Ishikawa (cell line): ENCODE data around the gene RET.

Experiments
- CEBPB ChIP-seq: IDR thresholded peaks from 2 replicates; pipeline ENCODE4 v1.6.1; 2012
- CREB1 ChIP-seq: IDR thresholded peaks from 2 replicates; pipeline ENCODE4 v1.6.1; 2012; ENCODE audit warnings: low read depth
- EGR1 ChIP-seq: IDR thresholded peaks from 2 replicates; pipeline ENCODE4 v1.6.1; 2012
- EP300 ChIP-seq: IDR thresholded peaks from 2 replicates; pipeline ENCODE4 v1.6.1; 2012; ENCODE audit warnings: borderline replicate concordance
- FOXM1 ChIP-seq: IDR thresholded peaks from 2 replicates; pipeline ENCODE4 v1.6.1; 2012; ENCODE audit warnings: low read depth, borderline replicate concordance
- NFIC ChIP-seq: IDR thresholded peaks from 2 replicates; pipeline ENCODE4 v1.6.1; 2012
- RAD21 ChIP-seq: IDR thresholded peaks from 2 replicates; pipeline ENCODE4 v1.6.1; 2012; ENCODE audit warnings: low read depth
- TAF1 ChIP-seq: IDR thresholded peaks from 2 replicates; pipeline ENCODE4 v1.6.1; 2012; ENCODE audit warnings: low read depth, mild to moderate bottlenecking
- TCF12 ChIP-seq: IDR thresholded peaks from 2 replicates; pipeline ENCODE4 v1.6.1; 2012; ENCODE audit warnings: low read depth
- TEAD4 ChIP-seq: IDR thresholded peaks from 2 replicates; pipeline ENCODE4 v1.6.1; 2012
- YY1 ChIP-seq: IDR thresholded peaks from 2 replicates; pipeline ENCODE4 v1.6.1; 2012; ENCODE audit warnings: low read depth
- ZBTB7A ChIP-seq: IDR thresholded peaks from 2 replicates; pipeline ENCODE4 v1.6.1; 2012; ENCODE audit warnings: low read depth
- TF ChIP-seq, protein P1 (sequence below): IDR thresholded peaks from 2 replicates; pipeline ENCODE4 v1.6.1; 2012
- TF ChIP-seq, protein P2 (sequence below): IDR thresholded peaks from 2 replicates; pipeline ENCODE4 v1.6.1; 2012; ENCODE audit warnings: low read depth, mild to moderate bottlenecking
- TF ChIP-seq, protein P3 (sequence below): IDR thresholded peaks from 2 replicates; pipeline ENCODE4 v1.6.1; 2012

RET gene

DNA sequence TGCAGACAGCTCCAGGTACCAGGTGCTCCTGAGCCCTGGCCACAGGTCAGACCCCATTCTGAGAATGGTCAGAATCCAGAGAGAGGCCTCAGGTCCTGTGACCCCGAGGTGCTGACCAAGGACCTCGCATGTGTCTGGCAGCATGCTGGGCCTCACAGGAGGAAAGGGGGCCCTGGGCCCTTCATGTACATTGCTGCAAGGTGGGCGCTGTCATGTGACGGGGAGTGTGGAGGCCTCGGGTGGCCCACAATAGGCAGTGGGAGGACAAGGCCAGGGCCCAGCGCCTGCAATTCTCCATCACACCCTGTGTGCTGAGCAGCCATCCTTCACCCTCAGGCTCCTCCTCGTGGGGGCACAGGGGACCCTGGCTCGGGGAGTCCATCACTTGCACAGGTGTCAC, 15.5 kb upstream of the RET start:
- TF ChIP-seq, protein P1, sequence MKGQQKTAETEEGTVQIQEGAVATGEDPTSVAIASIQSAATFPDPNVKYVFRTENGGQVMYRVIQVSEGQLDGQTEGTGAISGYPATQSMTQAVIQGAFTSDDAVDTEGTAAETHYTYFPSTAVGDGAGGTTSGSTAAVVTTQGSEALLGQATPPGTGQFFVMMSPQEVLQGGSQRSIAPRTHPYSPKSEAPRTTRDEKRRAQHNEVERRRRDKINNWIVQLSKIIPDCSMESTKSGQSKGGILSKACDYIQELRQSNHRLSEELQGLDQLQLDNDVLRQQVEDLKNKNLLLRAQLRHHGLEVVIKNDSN = no peak
- TF ChIP-seq NFIC = no peak
- TF ChIP-seq TAF1 = no peak
- TF ChIP-seq TCF12 = no peak
- no peak for TF ChIP-seq CEBPB
- no peak for TF ChIP-seq TEAD4
- TF ChIP-seq, protein P2, sequence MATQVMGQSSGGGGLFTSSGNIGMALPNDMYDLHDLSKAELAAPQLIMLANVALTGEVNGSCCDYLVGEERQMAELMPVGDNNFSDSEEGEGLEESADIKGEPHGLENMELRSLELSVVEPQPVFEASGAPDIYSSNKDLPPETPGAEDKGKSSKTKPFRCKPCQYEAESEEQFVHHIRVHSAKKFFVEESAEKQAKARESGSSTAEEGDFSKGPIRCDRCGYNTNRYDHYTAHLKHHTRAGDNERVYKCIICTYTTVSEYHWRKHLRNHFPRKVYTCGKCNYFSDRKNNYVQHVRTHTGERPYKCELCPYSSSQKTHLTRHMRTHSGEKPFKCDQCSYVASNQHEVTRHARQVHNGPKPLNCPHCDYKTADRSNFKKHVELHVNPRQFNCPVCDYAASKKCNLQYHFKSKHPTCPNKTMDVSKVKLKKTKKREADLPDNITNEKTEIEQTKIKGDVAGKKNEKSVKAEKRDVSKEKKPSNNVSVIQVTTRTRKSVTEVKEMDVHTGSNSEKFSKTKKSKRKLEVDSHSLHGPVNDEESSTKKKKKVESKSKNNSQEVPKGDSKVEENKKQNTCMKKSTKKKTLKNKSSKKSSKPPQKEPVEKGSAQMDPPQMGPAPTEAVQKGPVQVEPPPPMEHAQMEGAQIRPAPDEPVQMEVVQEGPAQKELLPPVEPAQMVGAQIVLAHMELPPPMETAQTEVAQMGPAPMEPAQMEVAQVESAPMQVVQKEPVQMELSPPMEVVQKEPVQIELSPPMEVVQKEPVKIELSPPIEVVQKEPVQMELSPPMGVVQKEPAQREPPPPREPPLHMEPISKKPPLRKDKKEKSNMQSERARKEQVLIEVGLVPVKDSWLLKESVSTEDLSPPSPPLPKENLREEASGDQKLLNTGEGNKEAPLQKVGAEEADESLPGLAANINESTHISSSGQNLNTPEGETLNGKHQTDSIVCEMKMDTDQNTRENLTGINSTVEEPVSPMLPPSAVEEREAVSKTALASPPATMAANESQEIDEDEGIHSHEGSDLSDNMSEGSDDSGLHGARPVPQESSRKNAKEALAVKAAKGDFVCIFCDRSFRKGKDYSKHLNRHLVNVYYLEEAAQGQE = no peak
- TF ChIP-seq EP300 = no peak
- no peak for TF ChIP-seq EGR1
- TF ChIP-seq, protein P3, sequence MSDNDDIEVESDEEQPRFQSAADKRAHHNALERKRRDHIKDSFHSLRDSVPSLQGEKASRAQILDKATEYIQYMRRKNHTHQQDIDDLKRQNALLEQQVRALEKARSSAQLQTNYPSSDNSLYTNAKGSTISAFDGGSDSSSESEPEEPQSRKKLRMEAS = no peak
- no peak for TF ChIP-seq FOXM1

DNA sequence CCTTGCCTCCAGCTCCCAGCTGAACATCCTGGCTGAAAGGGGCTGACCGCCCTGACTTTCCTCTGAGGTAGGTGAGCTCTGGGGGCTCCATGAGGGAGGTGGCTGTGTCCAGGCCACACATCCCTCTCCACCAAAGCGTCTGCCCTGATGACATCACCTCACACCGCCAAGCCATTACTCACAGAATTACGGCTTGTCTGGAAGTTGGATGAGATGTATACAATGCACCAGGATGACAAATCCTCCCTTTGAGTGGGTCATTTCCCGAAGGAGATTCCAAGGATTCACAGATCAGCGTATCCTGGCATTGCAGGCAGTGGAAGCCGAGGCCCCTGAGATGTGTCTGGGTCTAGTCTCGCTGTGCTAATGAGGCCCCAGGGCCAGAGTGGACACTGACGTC, 15.1 kb upstream of the RET start:
- TF ChIP-seq YY1 = no peak

DNA sequence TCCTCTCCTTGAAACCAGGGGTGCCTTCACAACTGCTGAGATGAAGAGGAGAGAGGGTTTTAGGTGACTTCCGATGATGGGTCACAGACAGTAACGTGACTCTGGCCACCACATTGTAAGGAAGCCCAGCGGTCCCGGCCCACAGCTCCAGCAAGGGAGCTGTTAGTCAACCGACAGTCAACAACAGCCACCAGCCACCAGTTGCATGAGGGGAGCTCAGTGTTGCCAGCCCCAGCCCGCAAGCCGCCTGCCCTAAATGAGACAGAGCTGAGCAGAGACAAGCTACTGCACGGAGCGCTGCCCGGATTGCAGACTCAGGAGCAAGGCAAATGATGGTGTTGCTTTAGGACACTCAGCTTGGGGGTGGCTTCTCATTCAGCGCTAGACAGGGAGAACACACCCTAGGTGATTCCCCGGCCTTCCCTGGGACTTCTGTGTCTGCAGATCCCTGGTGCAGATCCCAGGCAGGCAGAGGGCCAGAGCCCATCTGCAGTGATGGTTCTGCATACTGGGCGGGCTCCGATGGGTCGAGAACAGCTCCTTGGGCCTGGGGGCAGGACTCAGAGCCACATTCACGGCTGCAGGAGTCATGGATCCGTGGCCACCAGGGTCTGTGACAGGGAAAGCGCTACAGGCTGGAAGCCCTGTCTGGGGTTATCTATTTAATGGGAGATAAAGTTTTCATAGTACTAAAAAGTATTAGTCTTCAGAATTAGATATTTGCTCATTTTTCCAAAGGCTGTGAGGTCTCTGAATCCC, 14.3 kb upstream of the RET start:
- no peak for TF ChIP-seq CEBPB
- TF ChIP-seq, protein P1 = no peak
- no peak for TF ChIP-seq TAF1
- TF ChIP-seq, protein P2 = no peak

DNA sequence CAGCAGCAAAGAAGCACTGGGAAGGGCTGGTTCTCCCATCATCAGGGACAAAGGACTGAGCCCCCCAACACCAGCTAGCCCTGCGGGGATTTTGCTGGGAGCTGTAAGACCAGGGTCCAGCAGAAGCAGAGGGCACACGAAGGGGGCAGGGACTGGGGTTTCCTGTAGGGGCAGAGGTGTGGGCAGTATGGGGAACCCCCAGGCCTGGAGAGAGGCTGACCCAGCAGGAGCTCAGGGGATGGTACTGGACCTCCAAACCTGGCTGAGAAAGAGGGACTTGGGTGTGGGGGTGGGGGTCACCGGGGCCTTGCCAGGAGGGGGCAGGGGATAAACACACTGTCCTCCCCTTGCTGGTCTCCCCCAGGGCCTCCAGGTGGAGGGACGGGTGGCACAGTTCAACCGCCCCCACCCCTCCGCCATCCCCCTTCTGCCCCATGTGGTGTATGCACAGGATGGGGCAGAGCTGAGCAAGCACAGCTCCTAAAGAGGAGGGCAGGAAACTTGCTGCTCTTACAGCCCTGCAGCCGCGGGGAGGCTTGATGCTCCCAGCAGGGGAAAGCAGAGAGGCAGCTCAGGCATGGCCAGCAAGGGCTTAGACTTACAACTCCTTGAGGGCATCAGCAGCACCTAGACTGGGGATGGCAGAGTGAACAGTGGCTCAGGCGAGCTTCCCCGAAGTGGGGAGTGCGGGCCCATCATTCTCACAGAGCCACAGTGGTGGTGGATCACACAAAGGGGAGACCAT, 12.4 kb upstream of the RET start:
- no peak for TF ChIP-seq EP300
- no peak for TF ChIP-seq EGR1
- no peak for TF ChIP-seq ZBTB7A
- TF ChIP-seq, protein P2 = no peak
- TF ChIP-seq, protein P3 = no peak

DNA sequence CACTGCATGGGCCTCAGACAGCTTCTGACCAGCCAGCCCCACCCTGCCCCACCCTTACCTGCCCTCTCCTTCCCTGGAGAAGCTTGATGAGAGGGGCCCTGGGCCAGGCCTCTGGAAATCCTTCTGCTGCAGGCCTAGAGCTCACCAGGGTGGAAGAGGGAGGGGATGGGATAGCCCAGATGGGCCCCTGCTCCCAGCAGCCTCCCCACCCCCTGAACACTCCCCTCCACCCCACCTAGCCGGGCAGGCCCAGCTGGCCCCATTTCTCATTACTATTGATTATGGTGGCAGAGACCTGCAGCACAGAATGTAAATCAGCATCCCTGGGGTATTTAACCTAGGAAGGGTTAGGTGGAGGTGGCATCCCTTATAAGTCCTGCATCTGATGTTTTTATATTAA, 11.6 kb upstream of the RET start:
- TF ChIP-seq CEBPB (no peak), CREB1 (no peak), FOXM1 (no peak), TEAD4 (no peak), EGR1 (no peak), ZBTB7A (no peak), EP300 (no peak), TCF12 (no peak), TAF1 (no peak), RAD21 (no peak)
- TF ChIP-seq, protein P2 = no peak
- TF ChIP-seq, protein P3 = no peak
- TF ChIP-seq, protein P1 = no peak
